Gastrocnemius medialis (tissue), 4 donors: ENCODE results near the gene AKAP17A.

Experiments
- POLR2A ChIP-seq, 2 donors: fragments of 450-650 bp; IDR thresholded peaks; one replicate each; pipeline ENCODE4 v1.6.1; 2017; ENCODE audit warnings: antibody characterized with exemption in 2 of 2, mild to moderate bottlenecking in 2 of 2, moderate library complexity in 2 of 2
- TF ChIP-seq, protein P1 (sequence below), 5 experiments: fragments of 450-650 bp in 3 of 5; fragments of 200-600 bp in 2 of 5; sonication (generic) in 2 of 5; IDR thresholded peaks in 4 of 5; conservative IDR thresholded peaks in 1 of 5; 1 replicate in 4 of 5; 2 replicates in 1 of 5; pipeline ENCODE4 v1.5.1; 2016 to 2019; ENCODE audit warnings: antibody characterized with exemption in 5 of 5, mild to moderate bottlenecking in 3 of 5, moderate library complexity in 3 of 5

DNA sequence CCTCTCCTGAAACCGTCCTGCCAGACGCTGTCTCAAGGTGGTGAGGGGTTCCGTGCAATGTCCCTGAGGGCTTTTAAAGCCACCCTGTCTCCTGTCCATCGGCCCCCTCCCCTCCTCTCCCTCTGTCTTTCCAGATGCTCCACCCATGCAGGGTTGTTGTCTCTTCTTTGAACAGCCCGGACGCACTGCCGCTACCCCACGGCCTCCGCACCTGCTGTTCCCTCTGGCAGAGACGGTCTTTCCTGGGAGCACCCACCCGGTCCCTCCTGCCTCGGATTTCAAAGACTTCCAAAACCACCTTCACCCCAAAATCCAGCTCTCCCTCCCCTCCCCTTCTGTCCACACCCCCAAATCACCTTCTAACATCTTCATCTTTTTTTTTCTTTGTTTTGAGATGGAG, 19.3 kb downstream of the AKAP17A start:
- TF ChIP-seq, protein P1, sequence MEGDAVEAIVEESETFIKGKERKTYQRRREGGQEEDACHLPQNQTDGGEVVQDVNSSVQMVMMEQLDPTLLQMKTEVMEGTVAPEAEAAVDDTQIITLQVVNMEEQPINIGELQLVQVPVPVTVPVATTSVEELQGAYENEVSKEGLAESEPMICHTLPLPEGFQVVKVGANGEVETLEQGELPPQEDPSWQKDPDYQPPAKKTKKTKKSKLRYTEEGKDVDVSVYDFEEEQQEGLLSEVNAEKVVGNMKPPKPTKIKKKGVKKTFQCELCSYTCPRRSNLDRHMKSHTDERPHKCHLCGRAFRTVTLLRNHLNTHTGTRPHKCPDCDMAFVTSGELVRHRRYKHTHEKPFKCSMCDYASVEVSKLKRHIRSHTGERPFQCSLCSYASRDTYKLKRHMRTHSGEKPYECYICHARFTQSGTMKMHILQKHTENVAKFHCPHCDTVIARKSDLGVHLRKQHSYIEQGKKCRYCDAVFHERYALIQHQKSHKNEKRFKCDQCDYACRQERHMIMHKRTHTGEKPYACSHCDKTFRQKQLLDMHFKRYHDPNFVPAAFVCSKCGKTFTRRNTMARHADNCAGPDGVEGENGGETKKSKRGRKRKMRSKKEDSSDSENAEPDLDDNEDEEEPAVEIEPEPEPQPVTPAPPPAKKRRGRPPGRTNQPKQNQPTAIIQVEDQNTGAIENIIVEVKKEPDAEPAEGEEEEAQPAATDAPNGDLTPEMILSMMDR (IDR thresholded peaks at IDR 0.05 in 4 of 5, conservative IDR thresholded peaks at IDR 0.05 in 1 of 5), result no peak
- no peak for TF ChIP-seq POLR2A (IDR thresholded peaks at IDR 0.05)
